RWPE2 (cell line): ENCODE measurements around the gene KLF15.

Experiments
- ATAC-seq: fragments of 200-7000 bp; cut with Tn5 transposase; 3 replicates; pipeline ENCODE4 v1.9.1; 2021; ENCODE audit warnings: low read depth
- DNase-seq: peaks from one replicate; pipeline ENCODE4 v3.0.0-alpha.2; 2020; ENCODE audit warnings: low spot score
- H3K27ac ChIP-seq: fragments of 450-650 bp; 2 replicates; pipeline ENCODE4 v1.5.1; 2017; ENCODE audit warnings: mild to moderate bottlenecking; ENCODE audit not compliant: poor library complexity, severe bottlenecking
- H3K27me3 ChIP-seq: fragments of 250-450 bp; sonication (Bioruptor Pico); 2 replicates; pipeline ENCODE4 v1.5.1; 2021; ENCODE audit warnings: mild to moderate bottlenecking, moderate library complexity; ENCODE audit not compliant: insufficient read depth, poor library complexity, severe bottlenecking
- H3K36me3 ChIP-seq: fragments of 250-450 bp; sonication (Bioruptor Pico); 2 replicates; pipeline ENCODE4 v1.5.1; 2020; ENCODE audit warnings: low read depth, mild to moderate bottlenecking, moderate library complexity
- H3K4me1 ChIP-seq: fragments of 250-450 bp; sonication (Bioruptor Pico); 2 replicates; pipeline ENCODE4 v1.5.1; 2021; ENCODE audit warnings: mild to moderate bottlenecking, moderate library complexity; ENCODE audit not compliant: insufficient read depth, poor library complexity, severe bottlenecking
- H3K4me3 ChIP-seq: fragments of 250-450 bp; sonication (Bioruptor Pico); 2 replicates; pipeline ENCODE4 v1.5.1; 2021; ENCODE audit warnings: mild to moderate bottlenecking, moderate library complexity; ENCODE audit not compliant: severe bottlenecking
- H3K9me3 ChIP-seq: fragments of 250-450 bp; sonication (Bioruptor Pico); 2 replicates; pipeline ENCODE4 v1.5.1; 2021; ENCODE audit warnings: mild to moderate bottlenecking, moderate library complexity; ENCODE audit not compliant: severe bottlenecking
- CTCF ChIP-seq: fragments of 450-650 bp; IDR thresholded peaks from one replicate; pipeline ENCODE4 v1.5.1; 2017; ENCODE audit warnings: mild to moderate bottlenecking, moderate library complexity; ENCODE audit not compliant: poor library complexity, severe bottlenecking

Gene KLF15

GRCh38 chr3:126293370-126294082 is 63.7 kb downstream of the KLF15 start:
- Histone ChIP-seq H3K4me1 (no peaks in the 10 kb centered on the region), H3K27ac (no peak overlapping the region), H3K27me3 (no peaks in the 10 kb centered on the region), H3K4me3 (no peak overlapping the region), H3K9me3 (no peaks in the 10 kb centered on the region), H3K36me3 (no peaks in the 10 kb centered on the region)
- ATAC-seq = no peak
- TF ChIP-seq CTCF = no peak
- no peak for DNase-seq
